ENCODE results near the gene UBE2U. TPM values are rescaled to one million over a fixed set of nuclear protein-coding genes. Genes with fewer than 3 reads are reported as not detected.

UBE2U gene
- total RNA-seq, 6 experiments from 2014 or later, result not detected

DNA sequence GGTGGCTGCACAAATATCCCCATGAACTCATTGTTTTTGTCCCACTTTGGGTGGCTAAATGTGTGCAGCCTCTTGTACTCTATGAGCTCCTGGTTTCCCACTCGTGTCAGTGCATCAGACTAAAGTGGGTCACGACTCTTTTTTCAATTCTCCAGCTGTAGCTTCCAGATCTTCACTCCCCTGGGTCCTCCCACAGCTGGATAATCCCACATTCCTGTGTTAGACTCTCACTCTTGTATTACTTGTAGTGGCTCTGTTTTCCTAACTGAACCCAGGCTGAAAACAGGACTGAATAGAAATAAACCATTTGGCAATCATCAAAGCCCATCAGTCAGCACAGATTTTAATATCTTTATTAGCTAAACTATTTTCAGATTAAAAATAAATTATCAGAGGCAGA, 60.4 kb downstream of the UBE2U start:
- H3K27me3 ChIP-seq, result no peaks in the 10 kb centered on the region
- H3K4me1 ChIP-seq, result no peaks in the 10 kb centered on the region
- intact Hi-C loops (cut with DNase I), result no loop called here
- no peaks in the 10 kb centered on the region for H3K36me3 ChIP-seq
- DNase-seq, result no peak
- H3K27ac ChIP-seq, result no peak overlapping the region
- ATAC-seq, result no peak
- TF ChIP-seq, protein P1, sequence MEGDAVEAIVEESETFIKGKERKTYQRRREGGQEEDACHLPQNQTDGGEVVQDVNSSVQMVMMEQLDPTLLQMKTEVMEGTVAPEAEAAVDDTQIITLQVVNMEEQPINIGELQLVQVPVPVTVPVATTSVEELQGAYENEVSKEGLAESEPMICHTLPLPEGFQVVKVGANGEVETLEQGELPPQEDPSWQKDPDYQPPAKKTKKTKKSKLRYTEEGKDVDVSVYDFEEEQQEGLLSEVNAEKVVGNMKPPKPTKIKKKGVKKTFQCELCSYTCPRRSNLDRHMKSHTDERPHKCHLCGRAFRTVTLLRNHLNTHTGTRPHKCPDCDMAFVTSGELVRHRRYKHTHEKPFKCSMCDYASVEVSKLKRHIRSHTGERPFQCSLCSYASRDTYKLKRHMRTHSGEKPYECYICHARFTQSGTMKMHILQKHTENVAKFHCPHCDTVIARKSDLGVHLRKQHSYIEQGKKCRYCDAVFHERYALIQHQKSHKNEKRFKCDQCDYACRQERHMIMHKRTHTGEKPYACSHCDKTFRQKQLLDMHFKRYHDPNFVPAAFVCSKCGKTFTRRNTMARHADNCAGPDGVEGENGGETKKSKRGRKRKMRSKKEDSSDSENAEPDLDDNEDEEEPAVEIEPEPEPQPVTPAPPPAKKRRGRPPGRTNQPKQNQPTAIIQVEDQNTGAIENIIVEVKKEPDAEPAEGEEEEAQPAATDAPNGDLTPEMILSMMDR (IDR thresholded peaks at IDR 0.05), result no peak
- TF ChIP-seq POLR2A (IDR thresholded peaks at IDR 0.05), result no peak
- WGBS (ENCODE audit: insufficient coverage, low coverage, low lambda C conversion rate, missing lambda C conversion rate), result 67% methylated on average over 2 of the region's 2 CpGs
- H3K9me3 ChIP-seq, result no peaks in the 10 kb centered on the region
- no peak overlapping the region for H3K4me3 ChIP-seq

DNA sequence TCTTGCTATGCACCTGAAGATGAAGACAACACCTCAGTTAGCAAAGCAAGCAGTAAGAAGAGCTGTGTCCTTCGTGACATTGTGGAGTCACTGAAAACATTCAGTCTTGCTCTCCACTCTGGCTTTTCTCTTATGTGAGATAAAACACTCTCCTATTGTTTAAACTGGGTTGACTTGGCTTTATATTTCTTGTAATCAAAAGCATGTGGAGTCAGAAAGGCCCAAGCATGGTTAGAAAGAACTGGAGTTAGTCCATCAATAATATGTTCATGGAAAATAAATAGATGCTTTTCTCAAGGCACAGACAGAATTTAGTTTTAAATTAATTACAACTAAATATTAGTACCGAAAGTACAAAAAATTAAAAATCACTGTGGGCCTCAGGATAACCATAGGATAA, 61.7 kb downstream of the UBE2U start:
- no peak overlapping the region for H3K27ac ChIP-seq
- intact Hi-C loops (cut with DNase I), result no loop called here
- WGBS (ENCODE audit: insufficient coverage, low coverage, low lambda C conversion rate, missing lambda C conversion rate), result 65% methylated on average over 2 of the region's 2 CpGs
- H3K36me3 ChIP-seq, result no peaks in the 10 kb centered on the region
- ATAC-seq (no peak), DNase-seq (no peak)
- no peaks in the 10 kb centered on the region for H3K27me3 ChIP-seq
- no peaks in the 10 kb centered on the region for H3K4me1 ChIP-seq
- no peak overlapping the region for H3K4me3 ChIP-seq
- TF ChIP-seq, protein P1 (IDR thresholded peaks at IDR 0.05), result no peak
- TF ChIP-seq POLR2A (IDR thresholded peaks at IDR 0.05), result no peak
- no peaks in the 10 kb centered on the region for H3K9me3 ChIP-seq

DNA sequence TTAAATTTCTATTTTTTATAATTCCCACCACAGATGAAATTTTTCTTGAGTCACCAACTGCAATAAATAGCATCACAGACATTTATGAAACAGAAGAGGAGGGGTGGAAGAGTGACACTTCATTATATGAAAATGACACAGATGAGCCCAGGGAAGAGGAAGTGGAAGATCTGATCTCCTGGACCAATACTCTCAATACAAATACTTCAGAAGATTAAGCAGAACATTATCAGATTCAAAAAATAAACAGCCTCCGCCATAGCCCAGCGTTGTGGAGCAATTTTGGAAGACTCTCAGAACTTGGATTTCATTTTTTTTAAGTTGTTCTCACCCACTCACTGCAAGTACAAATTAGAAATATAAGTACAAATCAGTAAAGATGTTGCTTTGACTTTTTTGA, 63.6 kb downstream of the UBE2U start:
- Histone ChIP-seq H3K4me3 (no peak overlapping the region), H3K9me3 (no peaks in the 10 kb centered on the region), H3K4me1 (no peaks in the 10 kb centered on the region), H3K27me3 (no peaks in the 10 kb centered on the region), H3K27ac (no peak overlapping the region), H3K36me3 (no peaks in the 10 kb centered on the region)
- no peak for ATAC-seq
- 35% methylated on average over 2 of the region's 2 CpGs for WGBS (ENCODE audit: insufficient coverage, low coverage, low lambda C conversion rate, missing lambda C conversion rate)
- no peak for TF ChIP-seq POLR2A (IDR thresholded peaks at IDR 0.05)
- TF ChIP-seq, protein P1 (IDR thresholded peaks at IDR 0.05), result no peak
- intact Hi-C loops (cut with DNase I), result no loop called here
- DNase-seq, result no peak

DNA sequence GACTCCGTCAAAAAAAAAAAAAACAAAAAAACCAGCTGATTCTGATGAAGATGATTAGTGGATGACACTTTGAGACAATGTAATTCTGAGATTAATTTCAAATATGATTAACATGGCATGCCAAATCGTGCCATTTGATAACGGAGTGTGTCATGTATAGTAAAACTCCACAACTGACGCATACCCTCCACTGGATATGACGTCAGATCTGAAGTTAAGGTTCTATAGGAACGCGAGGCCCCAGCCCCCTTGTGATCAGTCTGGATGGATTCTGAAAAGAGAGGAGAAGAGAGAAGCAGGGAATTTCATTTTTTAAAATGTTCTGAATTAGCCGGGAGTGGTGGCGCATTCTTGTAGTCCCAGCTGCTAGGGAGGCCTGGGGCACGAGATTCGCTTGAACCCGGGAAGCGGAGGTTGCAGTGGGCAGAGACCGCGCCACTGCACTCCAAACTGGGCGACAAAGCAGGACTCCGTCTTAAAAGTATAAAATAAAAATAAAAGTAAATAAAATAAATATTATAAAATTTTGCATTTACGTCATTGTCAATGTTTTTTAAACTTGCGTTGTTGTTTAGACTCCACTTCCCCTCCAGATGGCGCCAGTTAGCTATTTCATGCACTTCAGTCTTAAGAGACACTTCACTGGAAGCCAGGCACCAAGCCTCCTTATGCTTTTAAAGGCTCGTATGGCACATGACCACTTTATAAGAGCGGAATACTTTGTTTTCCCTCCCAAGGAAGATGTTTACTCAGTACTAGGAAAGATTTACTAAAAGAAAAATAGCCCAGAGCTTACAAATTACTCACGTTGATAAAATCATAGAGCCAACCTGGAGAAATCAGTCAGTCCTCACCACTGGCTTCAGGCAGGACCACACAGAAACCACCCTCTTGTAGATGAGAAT, 65.5 kb downstream of the UBE2U start:
- 43% methylated on average over 21 of the region's 23 CpGs for WGBS (ENCODE audit: insufficient coverage, low coverage, low lambda C conversion rate, missing lambda C conversion rate)
- Histone ChIP-seq H3K27me3 (no peaks in the 10 kb centered on the region), H3K27ac (no peak overlapping the region), H3K9me3 (no peaks in the 10 kb centered on the region), H3K36me3 (no peaks in the 10 kb centered on the region), H3K4me1 (no peaks in the 10 kb centered on the region), H3K4me3 (no peak overlapping the region)
- intact Hi-C loops (cut with DNase I), result no loop called here
- ATAC-seq (peak; percentile 76 to 89 (median 80)), DNase-seq (peak in 2 of 3 donors; percentile 35 to 71)
- TF ChIP-seq POLR2A (IDR thresholded peaks at IDR 0.05), result no peak
- TF ChIP-seq, protein P1 (IDR thresholded peaks at IDR 0.05), result peak; percentile 66 to 83 (median 78)

Measured in right lobe of liver (tissue), 6 donors.